HG03280 (cell line): Measurements from ENCODE around the gene DLGAP4.
"Not testable (repeated sequence)": the region's sequence is repeated elsewhere in the genome, so short reads cannot be mapped to it uniquely, and the experiment has no call there.

Experiments
- ATAC-seq: cut with Tn5 transposase; IDR thresholded peaks from one replicate; pipeline ENCODE4 v1.9.1; 2021; ENCODE audit warnings: mild to moderate bottlenecking, moderate library complexity; ENCODE audit not compliant: unreplicated experiment

Gene DLGAP4

GRCh38 chr20:36466089-36466488 lies 159.9 kb downstream of the DLGAP4 start:
- no peak for ATAC-seq

- ATAC-seq = no peak
These were observed 161.2 kb downstream of the DLGAP4 start for GRCh38 chr20:36467076-36467999.

- ATAC-seq = no peak
These were observed 162.2 kb downstream of the DLGAP4 start for GRCh38 chr20:36468149-36469000.

GRCh38 chr20:36469973-36470372 lies 163.8 kb downstream of the DLGAP4 start:
- no peak for ATAC-seq

- ATAC-seq = no peak
These were observed 165.9 kb downstream of the DLGAP4 start for GRCh38 chr20:36471885-36472636.

- ATAC-seq = no peak
These were observed 166.5 kb downstream of the DLGAP4 start for GRCh38 chr20:36472637-36473090.

GRCh38 chr20:36473164-36473563 lies 167.0 kb downstream of the DLGAP4 start:
- ATAC-seq = no peak

GRCh38 chr20:36474563-36474962 lies 168.4 kb downstream of the DLGAP4 start:
- no peak for ATAC-seq

GRCh38 chr20:36475054-36475453 lies 168.9 kb downstream of the DLGAP4 start:
- ATAC-seq = not testable (repeated sequence)

- ATAC-seq = no peak
These were observed 171.3 kb downstream of the DLGAP4 start for GRCh38 chr20:36477475-36477874.

GRCh38 chr20:36478137-36478905 lies 172.2 kb downstream of the DLGAP4 start:
- no peak for ATAC-seq

- ATAC-seq = no peak
These were observed 173.8 kb downstream of the DLGAP4 start for GRCh38 chr20:36479938-36480337.

GRCh38 chr20:36480456-36481048 lies 174.4 kb downstream of the DLGAP4 start:
- ATAC-seq = no peak

- ATAC-seq = no peak
These were observed 175.4 kb downstream of the DLGAP4 start for GRCh38 chr20:36481380-36482043.

GRCh38 chr20:36482044-36482473 lies 175.9 kb downstream of the DLGAP4 start:
- no peak for ATAC-seq

GRCh38 chr20:36483209-36483918 lies 177.2 kb downstream of the DLGAP4 start:
- no peak for ATAC-seq

GRCh38 chr20:36483919-36484808 lies 178.0 kb downstream of the DLGAP4 start:
- no peak for ATAC-seq

GRCh38 chr20:36485286-36485685 lies 179.1 kb downstream of the DLGAP4 start:
- no peak for ATAC-seq
